SIG-M5 (cell line): ENCODE results near the gene RPL36AL.
A peak's percentile ranks its signal among the peaks of the same experiment; 100 is the strongest.
"Not testable (repeated sequence)": the region's sequence is repeated elsewhere in the genome, so short reads cannot be mapped to it uniquely, and the experiment has no call there.

Experiments used
- DNase-seq: peaks from one replicate; lab custom pipeline; 2025; lab: John Stamatoyannopoulos, UW

The RPL36AL gene

GRCh38 chr14:49620182-49621113 lies at the start of gene RPL36AL, which contains the start of gene MGAT2:
Gene RPL36AL (minus strand): TSS chr14:49620626. CDS start chr14:49619104, 1,522 bp downstream.
Gene MGAT2 (plus strand): TSS chr14:49620799. CDS start chr14:49621269, 470 bp downstream.
- peak; percentile 76 for DNase-seq

- no peak for DNase-seq
These were observed 39.4 kb upstream of the RPL36AL start for GRCh38 chr14:49659526-49660455.

GRCh38 chr14:49657500-49657899 lies 37.1 kb upstream of the RPL36AL start:
- not testable (repeated sequence) for DNase-seq

- no peak for DNase-seq
These were observed 34.1 kb upstream of the RPL36AL start for GRCh38 chr14:49654511-49654910.

GRCh38 chr14:49653508-49653907 lies 33.1 kb upstream of the RPL36AL start:
- no peak for DNase-seq

GRCh38 chr14:49642163-49642562 lies 21.7 kb upstream of the RPL36AL start:
- no peak for DNase-seq

GRCh38 chr14:49641697-49642129 lies 21.3 kb upstream of the RPL36AL start:
- DNase-seq = no peak

- DNase-seq = no peak
These were observed 20.4 kb upstream of the RPL36AL start for GRCh38 chr14:49640540-49641417.

GRCh38 chr14:49637534-49638078 lies 17.2 kb upstream of the RPL36AL start:
- DNase-seq = no peak

- no peak for DNase-seq
These were observed 16.4 kb upstream of the RPL36AL start for GRCh38 chr14:49636866-49637265.

GRCh38 chr14:49634547-49635334 lies 14.3 kb upstream of the RPL36AL start, which contains the start of gene DNAAF2:
Gene DNAAF2 (minus strand): TSS chr14:49635244. CDS start chr14:49635149, 95 bp downstream.
- DNase-seq = no peak

GRCh38 chr14:49633640-49634546 lies 13.5 kb upstream of the RPL36AL start:
- DNase-seq = peak; percentile 63

- DNase-seq = no peak
These were observed 3.8 kb upstream of the RPL36AL start for GRCh38 chr14:49623941-49624839.

GRCh38 chr14:49623387-49623786 lies 3.0 kb upstream of the RPL36AL start:
- DNase-seq = no peak

- DNase-seq = no peak
These were observed 1.7 kb upstream of the RPL36AL start for GRCh38 chr14:49622022-49622607.

- no peak for DNase-seq
These were observed 872 bp upstream of the RPL36AL start for GRCh38 chr14:49621114-49621881.

GRCh38 chr14:49619730-49620129 lies 696 bp downstream of the RPL36AL start:
- no peak for DNase-seq
